Activated T-cell treated with anti-CD3 and anti-CD28 coated beads, Interleukin-2, amount 50 U/mL, for 72 hours (primary cell): ENCODE results near the gene ACSF3. TPM values are rescaled to one million over a fixed set of nuclear protein-coding genes. Genes with fewer than 3 reads are reported as not detected.

Source experiments
- ATAC-seq, 2 donors: fragments of 150-1000 bp; cut with Tn5 transposase; replicated peaks in 1 of 2; 2 replicates each; pipeline ENCODE4 v1.10.0; 2021; ENCODE audit warnings: moderate library complexity in 2 of 2, mild to moderate bottlenecking in 1 of 2
- DNase-seq, 2 donors: peaks; one replicate each; pipeline ENCODE4 v3.0.0; 2021 to 2022; ENCODE audit warnings: mixed read lengths in 1 of 2
- H3K27ac Mint-ChIP-seq: one replicate; pipeline ENCODE4 v1.8.0; 2022; ENCODE audit warnings: mild to moderate bottlenecking, moderate library complexity, mixed read lengths
- H3K27me3 Mint-ChIP-seq: one replicate; pipeline ENCODE4 v1.8.0; 2022; ENCODE audit warnings: low read depth, mixed read lengths
- H3K36me3 Mint-ChIP-seq, 2 donors: one replicate each; pipeline ENCODE4 v1.8.0; 2022; ENCODE audit warnings: mixed read lengths in 2 of 2, mild to moderate bottlenecking in 1 of 2; ENCODE audit not compliant: insufficient read depth in 2 of 2
- H3K4me1 Mint-ChIP-seq: one replicate; pipeline ENCODE4 v1.8.0; 2022; ENCODE audit warnings: low read depth, mixed read lengths
- H3K4me3 Mint-ChIP-seq, 2 donors: one replicate each; pipeline ENCODE4 v1.8.0; 2022; ENCODE audit warnings: mild to moderate bottlenecking in 2 of 2, mixed read lengths in 2 of 2, moderate library complexity in 2 of 2
- H3K9me3 Mint-ChIP-seq, 2 donors: one replicate each; pipeline ENCODE4 v1.8.0; 2022; ENCODE audit warnings: mixed read lengths in 2 of 2
- total RNA-seq, 2 donors: library from RNA; stranded (reverse); gene quantifications; one replicate each; pipeline ENCODE4 v1.2.3, GENCODE V29; 2022

ACSF3 gene
- total RNA-seq, 2 donors from 2014 or later = 50.6 to 66.7 TPM

DNA sequence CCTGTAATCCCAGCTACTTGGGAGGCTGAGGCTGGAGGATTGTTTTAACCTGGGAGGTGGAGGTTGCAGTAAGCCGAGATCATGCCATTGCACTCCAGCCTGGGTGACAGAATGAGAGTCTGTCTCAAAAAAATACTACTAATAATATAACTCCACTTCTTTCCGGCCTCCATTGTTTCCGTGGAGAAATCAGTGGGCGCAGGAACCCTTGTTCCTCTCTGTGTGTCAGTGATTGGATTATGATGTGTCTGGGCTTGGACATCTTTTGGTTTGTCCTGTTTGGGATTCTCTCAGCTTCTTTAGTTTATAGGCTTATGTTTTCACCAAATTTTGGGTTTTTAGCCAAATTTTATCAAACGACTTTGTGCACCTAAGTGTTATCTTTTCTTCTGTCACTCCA lies 36.8 kb downstream of the ACSF3 start:
- DNase-seq (no peak), ATAC-seq (no peak)
- H3K4me3 Mint-ChIP-seq = no peak overlapping the region
- H3K36me3 Mint-ChIP-seq = peaks cover 3 to 21% of the 10 kb centered on the region in 2 donors
- peaks cover 11% of the 10 kb centered on the region for H3K4me1 Mint-ChIP-seq
- no peak overlapping the region for H3K27ac Mint-ChIP-seq
- no peaks in the 10 kb centered on the region for H3K9me3 Mint-ChIP-seq
- H3K27me3 Mint-ChIP-seq = no peaks in the 10 kb centered on the region

DNA sequence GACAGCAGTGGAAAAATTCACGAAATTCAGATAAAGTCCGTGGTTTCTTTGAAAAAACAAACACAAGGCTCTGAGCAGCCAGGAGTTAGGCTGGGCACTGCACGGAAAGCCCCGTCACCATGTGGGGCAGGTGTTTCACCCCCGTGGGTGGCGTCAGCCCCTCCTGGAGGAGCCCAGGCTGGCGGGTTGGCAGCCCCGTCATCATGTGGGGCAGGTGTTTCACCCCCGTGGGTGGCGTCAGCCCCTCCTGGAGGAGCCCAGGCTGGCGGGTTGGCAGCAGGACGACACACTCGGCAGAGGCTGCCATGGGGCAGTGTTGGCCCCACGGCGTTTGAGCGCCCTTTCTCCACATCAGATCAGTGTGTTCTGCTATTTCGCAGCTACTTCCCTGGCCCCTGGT lies 38.1 kb downstream of the ACSF3 start:
- no peak overlapping the region for H3K27ac Mint-ChIP-seq
- no peaks in the 10 kb centered on the region for H3K9me3 Mint-ChIP-seq
- DNase-seq (no peak), ATAC-seq (no peak)
- no peaks in the 10 kb centered on the region for H3K27me3 Mint-ChIP-seq
- H3K36me3 Mint-ChIP-seq = peaks cover 0 to 15% of the 10 kb centered on the region in 2 donors
- peaks cover 11% of the 10 kb centered on the region for H3K4me1 Mint-ChIP-seq
- no peak overlapping the region for H3K4me3 Mint-ChIP-seq

DNA sequence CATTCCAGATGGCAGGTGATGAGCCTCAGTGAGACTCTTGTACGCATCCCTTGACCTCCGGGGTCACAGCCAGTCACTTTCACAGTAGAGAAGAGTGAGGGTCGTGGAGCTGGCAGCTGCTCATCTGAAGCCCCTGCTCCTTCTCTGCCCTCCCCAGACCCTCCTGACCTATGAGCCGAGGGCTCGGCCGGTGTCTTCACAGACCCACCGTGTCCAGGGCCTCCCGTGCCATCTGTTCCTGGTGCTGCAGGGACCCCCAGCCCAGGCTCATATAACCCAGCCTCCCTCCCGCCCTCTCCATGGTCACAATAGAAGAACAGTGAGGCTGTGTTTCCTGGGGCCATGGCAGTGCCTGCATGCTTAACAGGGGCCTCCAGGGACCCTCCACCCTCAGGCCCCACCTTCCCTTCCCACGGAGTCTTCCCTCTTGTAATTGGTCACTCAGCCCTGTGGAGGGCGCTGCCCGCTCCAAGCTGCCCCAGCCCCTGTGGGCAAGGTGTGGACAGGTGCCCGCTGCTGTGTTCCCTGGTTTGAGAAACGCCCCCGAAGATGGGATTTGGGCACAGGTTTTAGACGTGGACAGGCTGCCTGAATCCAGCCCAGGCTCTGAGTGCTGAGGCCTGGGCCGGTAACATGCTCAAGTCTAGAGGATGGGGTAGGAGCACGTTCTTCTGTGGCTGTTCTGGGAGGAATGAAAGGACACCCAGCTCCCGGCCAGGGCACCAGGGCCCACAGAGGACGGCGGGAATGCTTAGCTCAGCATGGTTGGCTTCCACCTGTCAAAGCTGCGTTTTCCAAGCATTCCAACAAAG lies 38.7 kb downstream of the ACSF3 start:
- no peaks in the 10 kb centered on the region for H3K9me3 Mint-ChIP-seq
- H3K27ac Mint-ChIP-seq = no peak overlapping the region
- H3K4me3 Mint-ChIP-seq = no peak overlapping the region
- H3K36me3 Mint-ChIP-seq = peaks cover 0 to 15% of the 10 kb centered on the region in 2 donors
- H3K4me1 Mint-ChIP-seq = peaks cover 11% of the 10 kb centered on the region
- DNase-seq = no peak
- no peak for ATAC-seq
- no peaks in the 10 kb centered on the region for H3K27me3 Mint-ChIP-seq

DNA sequence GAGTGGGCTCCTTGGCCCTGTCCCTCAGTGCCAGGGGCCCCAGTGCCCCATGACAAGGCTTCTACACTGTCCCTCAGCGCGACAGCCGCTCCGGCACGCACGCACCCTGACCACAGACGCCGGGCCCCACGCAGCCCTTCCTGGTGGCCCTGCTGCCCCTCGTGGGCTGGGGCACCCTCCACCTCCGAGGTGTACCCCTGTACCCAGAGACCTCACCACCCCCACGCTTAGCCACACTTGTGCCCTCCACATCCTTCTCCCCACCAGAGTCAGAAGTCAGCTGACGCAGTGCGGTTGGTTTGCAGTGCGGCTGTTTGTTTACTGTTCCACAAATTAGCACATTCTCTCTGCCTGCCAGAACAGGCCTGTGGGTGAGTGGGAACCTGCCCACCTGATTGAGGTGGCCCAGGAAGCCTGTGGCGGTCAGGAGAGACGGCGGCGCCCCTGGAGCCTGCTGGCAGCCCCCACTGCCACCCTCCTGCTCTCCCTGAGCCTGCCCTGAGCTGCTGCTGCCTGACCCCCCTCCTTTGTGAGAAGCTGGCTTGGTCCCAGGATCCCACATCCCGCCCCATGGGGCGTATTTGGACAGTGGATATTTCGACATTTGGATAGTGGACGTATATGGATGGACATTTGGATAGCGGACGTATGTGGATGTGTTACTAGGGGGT lies 39.9 kb downstream of the ACSF3 start:
- ATAC-seq (no peak), DNase-seq (no peak)
- no peak overlapping the region for H3K4me3 Mint-ChIP-seq
- H3K27ac Mint-ChIP-seq = no peak overlapping the region
- no peaks in the 10 kb centered on the region for H3K27me3 Mint-ChIP-seq
- no peaks in the 10 kb centered on the region for H3K9me3 Mint-ChIP-seq
- peaks cover 5% of the 10 kb centered on the region for H3K4me1 Mint-ChIP-seq
- peaks cover 0 to 15% of the 10 kb centered on the region in 2 donors for H3K36me3 Mint-ChIP-seq

DNA sequence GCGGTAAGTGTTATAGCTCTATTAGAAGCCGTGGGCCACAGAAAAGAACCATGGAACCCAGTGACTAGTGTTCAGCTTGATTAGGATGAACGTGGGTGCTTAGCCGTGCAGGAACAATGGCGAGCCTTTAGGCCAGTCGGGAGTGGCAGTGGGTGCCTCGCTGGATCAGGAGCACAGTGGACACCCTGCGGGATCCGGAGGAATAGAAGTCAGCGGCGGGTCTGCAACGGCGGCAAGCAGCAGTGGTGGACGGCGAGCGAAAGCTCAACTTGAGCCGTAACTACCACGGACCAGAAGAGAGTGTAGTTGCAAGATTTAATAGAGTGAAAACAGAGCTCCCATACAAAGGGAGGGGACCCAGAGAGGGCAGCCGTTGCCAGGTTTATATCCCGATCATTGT lies 40.6 kb downstream of the ACSF3 start:
- Mint-ChIP-seq H3K36me3 (peaks cover 0 to 10% of the 10 kb centered on the region in 2 donors), H3K27ac (no peak overlapping the region)
- no peak for ATAC-seq

DNA sequence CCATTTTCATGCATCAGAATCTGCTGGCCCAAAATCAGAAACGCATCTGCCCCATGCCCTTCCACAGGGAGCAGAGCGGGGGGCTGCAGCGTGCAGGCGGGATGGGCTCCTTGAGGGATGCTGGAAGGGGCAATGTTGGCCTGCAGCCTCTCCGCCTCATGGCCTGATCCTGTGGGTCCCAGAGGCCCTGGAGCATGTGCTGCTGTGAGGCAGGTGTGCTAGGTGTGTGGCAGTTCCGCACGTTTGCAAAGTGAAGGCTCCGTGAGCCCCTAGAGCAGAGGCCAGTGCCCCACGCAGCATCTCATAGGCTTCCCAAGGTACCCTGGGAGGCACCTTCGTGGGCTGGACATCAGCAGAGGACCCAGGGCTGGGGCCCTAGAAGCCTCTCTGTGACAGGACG lies 41.5 kb downstream of the ACSF3 start:
- no peak for DNase-seq
- no peak overlapping the region for H3K4me3 Mint-ChIP-seq
- no peak for ATAC-seq

More for the DNA sequence above, 40.6 kb downstream of the ACSF3 start:
- Mint-ChIP-seq H3K27me3 (no peaks in the 10 kb centered on the region), H3K4me3 (no peak overlapping the region), H3K9me3 (no peaks in the 10 kb centered on the region), H3K4me1 (peaks cover 5% of the 10 kb centered on the region)
- no peak for DNase-seq

DNA sequence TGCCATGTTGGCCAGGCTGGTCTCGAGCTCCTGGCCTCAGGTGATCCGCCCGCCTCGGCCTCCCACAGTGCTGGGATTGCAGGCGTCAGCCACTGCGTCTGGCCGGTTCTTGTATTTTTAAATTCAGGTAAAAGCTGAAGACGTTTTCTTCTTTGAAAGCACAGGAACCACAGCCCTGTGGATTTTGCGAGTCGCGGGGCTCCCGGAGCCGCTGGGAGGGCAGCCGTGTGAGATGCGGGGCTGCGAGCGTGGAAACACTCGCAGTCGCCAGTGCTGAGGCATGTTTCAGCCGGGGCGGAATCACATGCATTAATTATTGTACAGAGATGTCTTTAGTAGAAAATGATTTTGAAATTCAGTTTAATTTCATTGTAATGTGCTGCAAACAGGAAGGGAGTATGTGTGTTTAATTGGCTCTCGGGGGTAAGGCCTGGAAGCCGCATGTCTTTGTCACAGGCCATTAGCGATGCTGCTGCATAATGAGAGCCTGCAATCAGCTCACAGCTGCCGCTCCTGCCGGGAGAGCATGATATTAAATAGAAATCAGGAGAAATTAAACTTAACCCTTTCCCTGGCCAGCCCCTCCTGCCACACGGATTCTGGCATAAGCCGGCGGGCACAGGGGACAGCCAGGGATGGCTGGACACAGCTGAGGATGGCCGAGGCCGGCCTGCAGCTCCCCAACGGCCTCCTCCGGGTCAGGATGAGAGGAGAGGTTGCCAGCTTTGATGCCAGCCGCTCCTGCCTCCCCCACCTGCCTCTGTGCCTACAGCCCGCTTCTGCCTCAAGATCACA lies 42.5 kb downstream of the ACSF3 start:
- no peak overlapping the region for H3K27ac Mint-ChIP-seq
- H3K4me3 Mint-ChIP-seq = no peak overlapping the region
- no peak for DNase-seq
- H3K9me3 Mint-ChIP-seq = no peaks in the 10 kb centered on the region
- H3K27me3 Mint-ChIP-seq = no peaks in the 10 kb centered on the region
- peaks cover 0 to 5% of the 10 kb centered on the region in 2 donors for H3K36me3 Mint-ChIP-seq
- ATAC-seq = no peak
- peaks cover 5% of the 10 kb centered on the region for H3K4me1 Mint-ChIP-seq

More for the DNA sequence above, 41.5 kb downstream of the ACSF3 start:
- Mint-ChIP-seq H3K9me3 (no peaks in the 10 kb centered on the region), H3K4me1 (peaks cover 5% of the 10 kb centered on the region), H3K27me3 (no peaks in the 10 kb centered on the region), H3K27ac (no peak overlapping the region), H3K36me3 (peaks cover 0 to 5% of the 10 kb centered on the region in 2 donors)

DNA sequence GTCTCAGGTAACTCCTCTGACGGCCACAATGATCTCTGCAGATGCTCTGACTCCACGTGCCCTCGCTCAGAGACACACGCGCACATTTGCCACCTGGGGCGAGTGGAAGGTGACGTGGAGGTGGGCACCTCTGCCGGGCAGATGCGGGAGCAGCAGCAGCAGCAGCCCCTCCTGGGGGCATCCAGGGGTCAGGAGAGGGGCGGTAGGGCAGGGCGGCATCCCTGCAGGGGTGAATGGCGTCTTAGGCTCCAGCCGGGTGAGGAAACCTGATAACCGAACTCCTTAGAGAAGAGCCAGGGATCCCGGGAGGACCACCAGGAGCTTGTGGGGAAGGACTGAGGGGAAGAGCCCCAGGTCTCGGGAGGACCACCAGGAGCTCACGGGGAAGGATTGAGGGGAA lies 43.3 kb downstream of the ACSF3 start:
- H3K4me3 Mint-ChIP-seq = no peak overlapping the region
- H3K27me3 Mint-ChIP-seq = no peaks in the 10 kb centered on the region
- no peaks in the 10 kb centered on the region for H3K9me3 Mint-ChIP-seq
- DNase-seq (no peak), ATAC-seq (no peak)
- H3K27ac Mint-ChIP-seq = no peak overlapping the region
- peaks cover 5% of the 10 kb centered on the region for H3K4me1 Mint-ChIP-seq
- H3K36me3 Mint-ChIP-seq = peaks cover 0 to 5% of the 10 kb centered on the region in 2 donors

DNA sequence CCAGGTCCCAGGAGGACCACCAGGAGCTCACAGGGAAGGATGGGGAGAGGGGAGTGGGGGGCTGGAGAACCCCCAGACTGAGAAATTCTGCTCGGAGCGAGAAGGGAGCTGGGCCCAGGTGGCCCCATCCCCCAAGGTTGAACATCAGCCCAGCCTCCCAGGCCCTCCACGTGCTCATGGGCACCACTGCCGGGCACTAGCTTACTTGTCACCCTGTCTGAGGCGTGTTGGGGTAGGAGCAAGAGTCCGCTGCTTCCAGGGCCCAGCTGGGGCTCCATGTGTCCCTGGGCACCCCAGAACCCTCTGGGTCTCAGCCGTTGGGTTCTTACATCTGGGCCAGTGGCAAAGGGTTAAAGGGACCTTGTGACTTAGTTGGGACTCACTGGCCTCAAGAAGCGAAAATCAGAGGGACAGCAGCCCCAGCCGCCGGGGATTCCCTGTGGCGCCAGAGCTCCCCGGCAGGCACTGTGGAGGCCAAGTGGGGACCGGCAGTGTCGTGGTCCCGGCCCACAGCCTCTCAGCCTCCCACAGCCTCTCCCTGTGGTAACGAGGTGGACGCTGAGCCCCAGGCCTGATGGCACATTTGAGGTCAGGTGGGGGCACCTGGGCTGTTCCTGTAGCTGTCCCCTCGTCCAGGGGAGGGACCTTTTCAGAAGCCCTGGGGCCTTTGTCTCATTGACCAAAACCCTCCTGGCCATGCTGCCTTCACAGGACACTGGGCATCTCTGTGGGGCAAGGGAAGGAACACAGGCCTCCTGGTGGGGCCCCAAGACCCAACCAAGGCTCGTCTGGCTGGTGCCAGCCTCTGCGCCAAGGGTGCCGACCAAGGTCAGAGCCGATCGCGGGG lies 44.2 kb downstream of the ACSF3 start:
- no peak for DNase-seq
- no peak overlapping the region for H3K27ac Mint-ChIP-seq

DNA sequence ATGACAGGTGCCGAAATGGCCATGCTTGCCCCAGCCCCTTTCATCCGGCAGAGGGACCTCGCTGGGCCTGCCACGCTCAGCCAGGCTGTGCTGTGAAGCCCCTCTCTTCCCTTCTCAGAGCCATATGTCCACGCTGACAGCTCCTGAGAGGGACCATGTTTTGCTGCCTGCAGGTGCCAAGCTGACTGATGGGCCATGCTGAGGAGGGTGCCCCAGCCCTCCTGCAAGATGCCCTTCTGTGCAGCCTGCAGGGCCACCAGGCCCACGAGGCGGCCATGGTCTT lies 44.8 kb downstream of the ACSF3 start:
- H3K27me3 Mint-ChIP-seq = no peaks in the 10 kb centered on the region
- no peak for DNase-seq
- H3K4me1 Mint-ChIP-seq = peaks cover 5% of the 10 kb centered on the region
- peaks cover 0 to 5% of the 10 kb centered on the region in 2 donors for H3K36me3 Mint-ChIP-seq
- H3K9me3 Mint-ChIP-seq = no peaks in the 10 kb centered on the region
- H3K4me3 Mint-ChIP-seq = no peak overlapping the region
- ATAC-seq = no peak
- H3K27ac Mint-ChIP-seq = no peak overlapping the region

More for the DNA sequence above, 44.2 kb downstream of the ACSF3 start:
- Mint-ChIP-seq H3K27me3 (no peaks in the 10 kb centered on the region), H3K9me3 (no peaks in the 10 kb centered on the region), H3K4me3 (no peak overlapping the region), H3K4me1 (peaks cover 5% of the 10 kb centered on the region), H3K36me3 (peaks cover 0 to 5% of the 10 kb centered on the region in 2 donors)
- ATAC-seq = no peak

DNA sequence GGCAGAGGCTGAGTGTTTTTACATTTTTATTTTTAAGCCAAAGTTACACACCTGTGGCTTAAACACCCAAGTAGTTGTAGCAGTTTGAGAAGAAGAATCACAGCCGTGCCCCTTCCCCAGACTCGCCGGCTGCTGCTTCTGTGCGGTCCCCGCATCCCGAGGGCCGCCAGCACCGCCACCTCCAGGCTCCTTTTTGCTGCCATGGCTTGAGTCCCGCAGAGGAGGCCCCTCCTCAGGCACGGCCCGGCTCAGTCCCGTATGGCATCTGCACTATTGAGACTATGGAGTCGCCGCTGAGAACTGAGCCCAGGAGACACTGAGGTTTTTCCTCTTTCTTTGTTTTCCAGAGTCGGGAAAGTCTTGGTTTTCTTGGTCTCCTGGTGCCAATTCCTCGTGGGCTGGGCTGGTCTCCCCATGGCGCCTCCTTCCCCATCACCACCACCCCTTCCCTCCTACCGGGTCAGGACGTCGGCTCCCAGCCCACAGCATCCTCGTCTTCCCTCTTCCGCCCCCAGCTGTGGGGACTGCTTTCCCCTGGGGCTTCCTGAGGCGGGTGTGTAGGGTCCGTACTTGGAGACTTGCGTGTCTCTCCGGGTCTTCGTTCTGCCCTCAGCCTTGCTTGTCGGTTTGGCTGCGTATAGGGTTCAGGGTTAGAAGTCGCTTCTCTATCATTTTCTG lies 45.3 kb downstream of the ACSF3 start:
- peaks cover 0 to 2% of the 10 kb centered on the region in 2 donors for H3K36me3 Mint-ChIP-seq
- DNase-seq (no peak), ATAC-seq (no peak)
- H3K4me1 Mint-ChIP-seq = peaks cover 1% of the 10 kb centered on the region
- no peak overlapping the region for H3K27ac Mint-ChIP-seq
- H3K27me3 Mint-ChIP-seq = no peaks in the 10 kb centered on the region
- no peak overlapping the region for H3K4me3 Mint-ChIP-seq
- no peaks in the 10 kb centered on the region for H3K9me3 Mint-ChIP-seq

DNA sequence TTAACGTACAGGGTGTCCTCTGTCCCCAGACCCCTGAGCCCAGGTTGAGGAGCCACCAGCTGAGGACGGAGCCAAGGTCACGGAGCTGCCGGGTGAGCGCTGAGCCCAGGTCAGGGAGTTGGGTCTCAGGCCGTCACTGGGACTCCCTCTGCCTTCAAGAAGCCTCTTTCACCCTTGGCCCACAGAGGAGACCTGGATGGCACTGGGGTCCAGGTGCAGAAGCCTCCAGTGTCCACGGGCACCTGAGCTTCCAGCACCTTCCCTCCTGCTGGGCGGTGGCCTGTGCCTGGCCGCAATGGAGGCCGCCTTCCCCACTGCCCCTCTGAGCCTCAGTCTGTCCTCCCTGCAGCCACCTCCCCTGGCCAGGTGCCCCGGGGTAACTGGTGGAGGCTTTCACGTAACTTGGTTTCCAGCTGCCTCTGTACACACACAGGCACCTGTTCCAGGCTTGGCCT lies 46.3 kb downstream of the ACSF3 start:
- no peak overlapping the region for H3K4me3 Mint-ChIP-seq
- H3K36me3 Mint-ChIP-seq = no peaks in the 10 kb centered on the region
- H3K27ac Mint-ChIP-seq = no peak overlapping the region
- no peak for DNase-seq
- H3K4me1 Mint-ChIP-seq = no peaks in the 10 kb centered on the region
- H3K27me3 Mint-ChIP-seq = no peaks in the 10 kb centered on the region
- no peaks in the 10 kb centered on the region for H3K9me3 Mint-ChIP-seq
- no peak for ATAC-seq
